Measurements from ENCODE around the gene INHBB.

INHBB gene

DNA sequence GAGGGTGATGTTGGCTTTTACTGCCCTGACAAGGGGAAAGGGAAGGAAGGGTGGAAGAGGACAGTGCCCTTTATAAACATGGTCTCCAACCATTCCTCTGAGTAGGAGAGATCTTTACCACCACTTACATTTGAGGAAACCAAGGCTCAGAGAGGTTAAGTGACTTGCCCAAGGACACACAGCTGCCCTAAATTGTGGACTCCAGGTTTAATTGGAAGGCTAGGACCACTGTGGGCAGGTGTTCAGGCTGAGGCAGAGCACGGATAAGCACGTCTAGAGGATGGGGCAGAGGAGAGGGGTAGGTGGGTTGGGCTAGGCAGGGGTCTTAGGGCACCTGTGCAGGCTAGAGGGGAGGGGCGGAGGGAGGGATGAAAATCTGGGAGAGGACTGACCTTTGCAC, 32.7 kb downstream of the INHBB start:
- peaks cover 4% of the 10 kb centered on the region for H3K27me3 ChIP-seq (ENCODE audit: control insufficient read depth, insufficient read depth, low read length, poor library complexity, severe bottlenecking)
- no peaks in the 10 kb centered on the region for H3K36me3 ChIP-seq (ENCODE audit: control insufficient read depth, insufficient read depth, low read length)
- 86 to 90% methylated on average over 3 of the region's 3 CpGs for WGBS, 2 experiments
- H3K4me1 ChIP-seq (ENCODE audit: control insufficient read depth, insufficient read depth, low read length) = peaks cover 4% of the 10 kb centered on the region
- no peaks in the 10 kb centered on the region for H3K9me3 ChIP-seq (ENCODE audit: control insufficient read depth, low read length)
- H3K4me3 ChIP-seq (ENCODE audit: insufficient read depth, low read depth, low read length) = no peak overlapping the region
- no peak overlapping the region for H3K27ac ChIP-seq (ENCODE audit: insufficient read depth, low read depth, low read length, poor library complexity, severe bottlenecking)

DNA sequence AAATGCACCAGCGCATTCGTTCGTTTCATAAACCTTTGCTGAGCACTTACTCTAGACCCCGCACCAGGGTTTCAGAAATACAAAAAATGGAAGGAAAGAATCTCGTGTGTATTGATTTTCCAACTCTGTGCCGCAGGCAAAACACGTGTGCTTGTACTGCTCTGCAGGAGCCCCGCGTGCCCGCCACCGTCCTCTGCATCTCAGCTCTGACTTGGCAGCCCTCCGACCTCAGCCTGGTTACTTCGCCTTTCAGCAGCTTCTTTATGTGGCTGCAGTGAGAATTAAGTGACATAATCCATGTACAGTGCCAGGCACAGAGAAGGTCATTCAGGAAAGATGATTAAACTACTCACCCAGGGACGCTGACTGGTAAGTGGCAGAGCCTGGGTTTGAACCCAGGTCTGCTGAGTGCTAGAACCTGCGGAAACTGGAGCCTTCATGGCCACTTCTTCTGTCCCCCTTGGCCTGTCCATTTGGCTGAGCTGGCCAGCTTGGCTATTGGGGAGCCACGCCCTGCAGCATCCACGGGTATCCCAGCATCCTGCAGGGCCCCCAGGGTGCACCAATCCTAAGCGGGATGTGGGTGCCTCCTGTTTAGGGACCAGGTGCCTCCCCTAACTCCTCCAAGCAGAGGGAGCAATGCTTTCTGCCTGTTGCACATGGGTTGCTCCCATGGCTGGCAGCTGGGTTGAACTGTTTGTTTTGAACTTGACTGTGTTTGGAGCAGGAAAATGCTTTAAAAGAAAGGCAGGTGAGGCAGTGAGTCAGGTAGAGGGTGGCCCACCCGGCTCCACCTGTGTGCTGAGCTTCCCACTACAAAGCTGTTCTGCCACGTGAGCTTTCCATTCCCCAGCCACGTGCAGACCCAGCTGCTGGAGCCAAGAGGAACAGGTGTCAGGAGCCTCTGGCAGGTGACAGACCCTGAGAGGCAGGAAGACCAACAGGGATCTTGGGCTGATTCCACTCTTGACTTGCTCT, 34.3 kb downstream of the INHBB start:
- 88 to 89% methylated on average over 21 of the region's 21 CpGs for WGBS, 2 experiments
- H3K9me3 ChIP-seq (ENCODE audit: control insufficient read depth, low read length) = no peaks in the 10 kb centered on the region
- no peaks in the 10 kb centered on the region for H3K36me3 ChIP-seq (ENCODE audit: control insufficient read depth, insufficient read depth, low read length)
- H3K27ac ChIP-seq (ENCODE audit: insufficient read depth, low read depth, low read length, poor library complexity, severe bottlenecking) = no peak overlapping the region
- no peak overlapping the region for H3K4me3 ChIP-seq (ENCODE audit: insufficient read depth, low read depth, low read length)
- H3K27me3 ChIP-seq (ENCODE audit: control insufficient read depth, insufficient read depth, low read length, poor library complexity, severe bottlenecking) = peaks cover 4% of the 10 kb centered on the region
- no peaks in the 10 kb centered on the region for H3K4me1 ChIP-seq (ENCODE audit: control insufficient read depth, insufficient read depth, low read length)

DNA sequence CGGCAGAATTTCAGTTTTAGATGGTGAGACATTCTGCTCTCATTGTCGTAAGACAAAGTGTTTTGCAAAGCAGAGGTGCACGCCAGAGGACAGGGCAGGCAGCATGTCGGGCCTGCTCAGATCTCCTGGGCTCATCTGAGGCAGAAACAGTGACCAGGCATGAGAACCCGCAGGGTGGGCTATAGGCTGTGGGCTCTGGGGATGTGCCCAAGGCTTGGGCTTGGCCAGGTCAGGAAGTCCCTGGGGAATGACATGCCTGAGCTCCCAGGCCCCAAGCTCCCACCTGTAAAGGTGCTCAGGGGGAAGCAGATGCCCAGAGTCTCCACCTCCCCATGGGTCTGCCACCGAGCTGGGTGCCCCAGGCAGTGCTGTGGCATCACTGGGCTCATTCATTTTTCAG, 35.3 kb downstream of the INHBB start:
- Histone ChIP-seq H3K27ac (ENCODE audit: insufficient read depth, low read depth, low read length, poor library complexity, severe bottlenecking) (no peak overlapping the region), H3K36me3 (ENCODE audit: control insufficient read depth, insufficient read depth, low read length) (no peaks in the 10 kb centered on the region), H3K9me3 (ENCODE audit: control insufficient read depth, low read length) (no peaks in the 10 kb centered on the region), H3K4me3 (ENCODE audit: insufficient read depth, low read depth, low read length) (no peak overlapping the region), H3K4me1 (ENCODE audit: control insufficient read depth, insufficient read depth, low read length) (no peaks in the 10 kb centered on the region), H3K27me3 (ENCODE audit: control insufficient read depth, insufficient read depth, low read length, poor library complexity, severe bottlenecking) (no peaks in the 10 kb centered on the region)
- WGBS, 2 experiments = 93 to 94% methylated on average over 6 of the region's 6 CpGs

DNA sequence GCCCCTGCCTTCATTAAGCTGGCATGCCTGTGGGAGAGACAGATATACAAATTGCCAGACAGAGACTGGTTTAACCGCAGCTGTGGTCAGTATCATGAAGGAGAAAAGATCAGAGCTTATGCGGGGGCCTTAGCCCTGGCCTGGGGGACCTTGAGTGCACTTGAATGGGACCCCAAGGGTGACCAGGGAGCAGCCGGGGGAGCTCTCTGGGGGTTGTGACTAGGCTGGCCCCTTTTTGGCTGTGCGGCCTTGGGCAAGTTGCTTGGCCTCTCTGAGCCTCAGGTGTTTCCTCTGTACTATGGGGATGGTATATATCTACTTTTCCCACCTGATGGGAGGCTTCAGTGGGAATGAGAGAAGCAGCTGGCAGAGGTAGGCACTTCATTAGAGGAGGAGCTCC, 35.7 kb downstream of the INHBB start:
- Histone ChIP-seq H3K27ac (ENCODE audit: insufficient read depth, low read depth, low read length, poor library complexity, severe bottlenecking) (no peak overlapping the region), H3K27me3 (ENCODE audit: control insufficient read depth, insufficient read depth, low read length, poor library complexity, severe bottlenecking) (no peaks in the 10 kb centered on the region), H3K36me3 (ENCODE audit: control insufficient read depth, insufficient read depth, low read length) (no peaks in the 10 kb centered on the region), H3K9me3 (ENCODE audit: control insufficient read depth, low read length) (no peaks in the 10 kb centered on the region), H3K4me3 (ENCODE audit: insufficient read depth, low read depth, low read length) (no peak overlapping the region), H3K4me1 (ENCODE audit: control insufficient read depth, insufficient read depth, low read length) (no peaks in the 10 kb centered on the region)
- WGBS, 2 experiments = 70% methylated on average over 4 of the region's 4 CpGs

GRCh38 chr2:120382541-120383144, 36.7 kb downstream of the INHBB start:
- H3K4me1 ChIP-seq (ENCODE audit: control insufficient read depth, insufficient read depth, low read length) = no peaks in the 10 kb centered on the region
- H3K9me3 ChIP-seq (ENCODE audit: control insufficient read depth, low read length) = no peaks in the 10 kb centered on the region
- H3K36me3 ChIP-seq (ENCODE audit: control insufficient read depth, insufficient read depth, low read length) = no peaks in the 10 kb centered on the region
- WGBS, 2 experiments = 89 to 90% methylated on average over 11 of the region's 11 CpGs
- no peak overlapping the region for H3K27ac ChIP-seq (ENCODE audit: insufficient read depth, low read depth, low read length, poor library complexity, severe bottlenecking)
- no peak overlapping the region for H3K4me3 ChIP-seq (ENCODE audit: insufficient read depth, low read depth, low read length)
- no peaks in the 10 kb centered on the region for H3K27me3 ChIP-seq (ENCODE audit: control insufficient read depth, insufficient read depth, low read length, poor library complexity, severe bottlenecking)

- Histone ChIP-seq H3K27ac (ENCODE audit: insufficient read depth, low read depth, low read length, poor library complexity, severe bottlenecking) (no peak overlapping the region), H3K27me3 (ENCODE audit: control insufficient read depth, insufficient read depth, low read length, poor library complexity, severe bottlenecking) (no peaks in the 10 kb centered on the region), H3K36me3 (ENCODE audit: control insufficient read depth, insufficient read depth, low read length) (no peaks in the 10 kb centered on the region), H3K4me1 (ENCODE audit: control insufficient read depth, insufficient read depth, low read length) (no peaks in the 10 kb centered on the region), H3K4me3 (ENCODE audit: insufficient read depth, low read depth, low read length) (no peak overlapping the region), H3K9me3 (ENCODE audit: control insufficient read depth, low read length) (no peaks in the 10 kb centered on the region)
- WGBS, 2 experiments = 82 to 89% methylated on average over 7 of the region's 7 CpGs
These were observed 37.3 kb downstream of the INHBB start for GRCh38 chr2:120383191-120383590.

- Histone ChIP-seq H3K4me1 (ENCODE audit: control insufficient read depth, insufficient read depth, low read length) (no peaks in the 10 kb centered on the region), H3K36me3 (ENCODE audit: control insufficient read depth, insufficient read depth, low read length) (no peaks in the 10 kb centered on the region), H3K27ac (ENCODE audit: insufficient read depth, low read depth, low read length, poor library complexity, severe bottlenecking) (no peak overlapping the region), H3K9me3 (ENCODE audit: control insufficient read depth, low read length) (no peaks in the 10 kb centered on the region), H3K27me3 (ENCODE audit: control insufficient read depth, insufficient read depth, low read length, poor library complexity, severe bottlenecking) (no peaks in the 10 kb centered on the region), H3K4me3 (ENCODE audit: insufficient read depth, low read depth, low read length) (no peak overlapping the region)
- 73% methylated on average over 12 to 13 of the region's 13 CpGs for WGBS, 2 experiments
These were observed 37.9 kb downstream of the INHBB start for GRCh38 chr2:120383631-120384340.

GRCh38 chr2:120384486-120385354, 38.8 kb downstream of the INHBB start:
- H3K27me3 ChIP-seq (ENCODE audit: control insufficient read depth, insufficient read depth, low read length, poor library complexity, severe bottlenecking) = no peaks in the 10 kb centered on the region
- no peaks in the 10 kb centered on the region for H3K9me3 ChIP-seq (ENCODE audit: control insufficient read depth, low read length)
- no peak overlapping the region for H3K4me3 ChIP-seq (ENCODE audit: insufficient read depth, low read depth, low read length)
- 71 to 77% methylated on average over 13 of the region's 13 CpGs for WGBS, 2 experiments
- no peaks in the 10 kb centered on the region for H3K36me3 ChIP-seq (ENCODE audit: control insufficient read depth, insufficient read depth, low read length)
- no peaks in the 10 kb centered on the region for H3K4me1 ChIP-seq (ENCODE audit: control insufficient read depth, insufficient read depth, low read length)
- no peak overlapping the region for H3K27ac ChIP-seq (ENCODE audit: insufficient read depth, low read depth, low read length, poor library complexity, severe bottlenecking)

DNA sequence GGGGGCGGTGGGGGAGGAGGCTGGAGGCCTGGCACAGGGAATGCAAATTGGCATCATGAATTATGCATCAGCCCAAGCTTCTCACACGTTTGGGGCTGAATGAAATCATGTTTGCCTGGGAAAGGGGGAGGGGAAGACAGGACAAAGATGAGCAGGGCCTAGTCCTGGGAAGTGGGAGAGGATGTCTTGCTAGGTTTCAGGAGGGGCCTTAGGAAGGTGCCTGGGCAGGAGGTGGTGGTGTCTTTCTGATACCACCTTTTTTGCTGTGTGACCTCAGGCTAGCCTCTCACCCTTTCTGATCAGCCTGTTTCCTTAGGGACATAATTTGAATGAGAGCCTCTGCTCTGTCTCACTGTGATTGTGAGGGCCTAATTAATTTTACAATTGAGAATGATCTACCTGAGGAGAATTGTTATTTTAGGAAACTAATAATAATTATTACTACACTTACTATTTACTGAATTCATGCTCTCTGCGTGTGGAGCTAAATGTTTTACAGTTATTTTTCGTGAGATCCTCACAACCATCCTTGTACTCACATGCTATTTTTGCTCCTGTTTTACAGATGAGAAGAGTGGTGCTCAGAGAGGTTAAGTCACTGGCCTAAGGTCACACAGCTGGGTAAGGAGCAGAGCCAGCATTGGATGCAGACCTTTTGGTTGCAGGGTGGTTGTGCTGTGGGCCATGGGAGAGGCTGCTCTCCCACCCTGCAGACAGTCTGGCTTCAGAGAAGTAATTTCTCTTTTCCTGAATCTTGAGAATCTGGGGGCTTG, 39.6 kb downstream of the INHBB start:
- H3K4me3 ChIP-seq (ENCODE audit: insufficient read depth, low read depth, low read length) = no peak overlapping the region
- H3K9me3 ChIP-seq (ENCODE audit: control insufficient read depth, low read length) = no peaks in the 10 kb centered on the region
- no peaks in the 10 kb centered on the region for H3K36me3 ChIP-seq (ENCODE audit: control insufficient read depth, insufficient read depth, low read length)
- H3K27ac ChIP-seq (ENCODE audit: insufficient read depth, low read depth, low read length, poor library complexity, severe bottlenecking) = no peak overlapping the region
- 59% methylated on average over 4 of the region's 4 CpGs for WGBS, 2 experiments
- H3K27me3 ChIP-seq (ENCODE audit: control insufficient read depth, insufficient read depth, low read length, poor library complexity, severe bottlenecking) = no peaks in the 10 kb centered on the region
- H3K4me1 ChIP-seq (ENCODE audit: control insufficient read depth, insufficient read depth, low read length) = no peaks in the 10 kb centered on the region
